ENCODE measurements around the gene MYRF. TPM values are rescaled to one million over a fixed set of nuclear protein-coding genes. Genes with fewer than 3 reads are reported as not detected.

The MYRF gene
- total and polyA plus RNA-seq, 2 donors from 2014 or later, result 6.0 to 36.3 TPM

GRCh38 chr11:61716478-61717285 lies 35.8 kb upstream of the MYRF start:
- Histone ChIP-seq H3K36me3 (ENCODE audit: control insufficient read depth in 2 of 3, insufficient read depth in 3 of 3, low read length in 3 of 3) (no peaks in the 10 kb centered on the region), H3K4me3 (ENCODE audit: low read length in 3 of 3) (no peak overlapping the region), H3K27me3 (ENCODE audit: control insufficient read depth, insufficient read depth, low read length) (no peaks in the 10 kb centered on the region), H3K9ac (ENCODE audit: low read length in 3 of 3) (no peak overlapping the region), H3K4me1 (ENCODE audit: control insufficient read depth in 2 of 3, insufficient read depth in 2 of 3, low read depth in 1 of 3, low read length in 3 of 3) (no peaks in the 10 kb centered on the region), H3K9me3 (ENCODE audit: control insufficient read depth in 2 of 3, insufficient read depth in 1 of 3, low read length in 3 of 3) (no peaks in the 10 kb centered on the region), H3K27ac (ENCODE audit: low read depth in 2 of 2, low read length in 2 of 2) (no peak overlapping the region)
- no peak for FAIRE-seq
- TF ChIP-seq CTCF (IDR thresholded peaks at IDR 0.05; ENCODE audit: borderline replicate concordance, extremely low read depth, insufficient read depth), result no peak
- no peak for DNase-seq
- intact Hi-C loops (cut with DNase I), result no loop called here

GRCh38 chr11:61717286-61718033 lies 35.0 kb upstream of the MYRF start:
- TF ChIP-seq CTCF (IDR thresholded peaks at IDR 0.05; ENCODE audit: borderline replicate concordance, extremely low read depth, insufficient read depth), result no peak
- Histone ChIP-seq H3K27me3 (ENCODE audit: control insufficient read depth, insufficient read depth, low read length) (no peaks in the 10 kb centered on the region), H3K9ac (ENCODE audit: low read length in 3 of 3) (no peak overlapping the region), H3K9me3 (ENCODE audit: control insufficient read depth in 2 of 3, insufficient read depth in 1 of 3, low read length in 3 of 3) (no peaks in the 10 kb centered on the region), H3K4me1 (ENCODE audit: control insufficient read depth in 2 of 3, insufficient read depth in 2 of 3, low read depth in 1 of 3, low read length in 3 of 3) (no peaks in the 10 kb centered on the region), H3K27ac (ENCODE audit: low read depth in 2 of 2, low read length in 2 of 2) (no peak overlapping the region), H3K36me3 (ENCODE audit: control insufficient read depth in 2 of 3, insufficient read depth in 3 of 3, low read length in 3 of 3) (no peaks in the 10 kb centered on the region), H3K4me3 (ENCODE audit: low read length in 3 of 3) (no peak overlapping the region)
- DNase-seq, result no peak
- FAIRE-seq, result no peak
- intact Hi-C loops (cut with DNase I), result no loop called here

- no peaks in the 10 kb centered on the region for H3K4me1 ChIP-seq (ENCODE audit: control insufficient read depth in 2 of 3, insufficient read depth in 2 of 3, low read depth in 1 of 3, low read length in 3 of 3)
- peak in 1 of 5 donors; percentile 24 for DNase-seq
- no peak overlapping the region for H3K27ac ChIP-seq (ENCODE audit: low read depth in 2 of 2, low read length in 2 of 2)
- no peak for FAIRE-seq
- TF ChIP-seq CTCF (IDR thresholded peaks at IDR 0.05; ENCODE audit: borderline replicate concordance, extremely low read depth, insufficient read depth), result no peak
- no peaks in the 10 kb centered on the region for H3K9me3 ChIP-seq (ENCODE audit: control insufficient read depth in 2 of 3, insufficient read depth in 1 of 3, low read length in 3 of 3)
- H3K36me3 ChIP-seq (ENCODE audit: control insufficient read depth in 2 of 3, insufficient read depth in 3 of 3, low read length in 3 of 3), result no peaks in the 10 kb centered on the region
- no peaks in the 10 kb centered on the region for H3K27me3 ChIP-seq (ENCODE audit: control insufficient read depth, insufficient read depth, low read length)
- peak overlapping the region in 1 of 3 donors; percentile 9 for H3K4me3 ChIP-seq (ENCODE audit: low read length in 3 of 3)
- no peak overlapping the region for H3K9ac ChIP-seq (ENCODE audit: low read length in 3 of 3)
- intact Hi-C loops (cut with DNase I), result no loop called here
Observed at GRCh38 chr11:61718046-61718531, 34.3 kb upstream of the MYRF start.
